ENCODE results near the gene BDH1.
"Not testable (repeated sequence)": the region's sequence is repeated elsewhere in the genome, so short reads cannot be mapped to it uniquely, and the experiment has no call there.

Gene BDH1

DNA sequence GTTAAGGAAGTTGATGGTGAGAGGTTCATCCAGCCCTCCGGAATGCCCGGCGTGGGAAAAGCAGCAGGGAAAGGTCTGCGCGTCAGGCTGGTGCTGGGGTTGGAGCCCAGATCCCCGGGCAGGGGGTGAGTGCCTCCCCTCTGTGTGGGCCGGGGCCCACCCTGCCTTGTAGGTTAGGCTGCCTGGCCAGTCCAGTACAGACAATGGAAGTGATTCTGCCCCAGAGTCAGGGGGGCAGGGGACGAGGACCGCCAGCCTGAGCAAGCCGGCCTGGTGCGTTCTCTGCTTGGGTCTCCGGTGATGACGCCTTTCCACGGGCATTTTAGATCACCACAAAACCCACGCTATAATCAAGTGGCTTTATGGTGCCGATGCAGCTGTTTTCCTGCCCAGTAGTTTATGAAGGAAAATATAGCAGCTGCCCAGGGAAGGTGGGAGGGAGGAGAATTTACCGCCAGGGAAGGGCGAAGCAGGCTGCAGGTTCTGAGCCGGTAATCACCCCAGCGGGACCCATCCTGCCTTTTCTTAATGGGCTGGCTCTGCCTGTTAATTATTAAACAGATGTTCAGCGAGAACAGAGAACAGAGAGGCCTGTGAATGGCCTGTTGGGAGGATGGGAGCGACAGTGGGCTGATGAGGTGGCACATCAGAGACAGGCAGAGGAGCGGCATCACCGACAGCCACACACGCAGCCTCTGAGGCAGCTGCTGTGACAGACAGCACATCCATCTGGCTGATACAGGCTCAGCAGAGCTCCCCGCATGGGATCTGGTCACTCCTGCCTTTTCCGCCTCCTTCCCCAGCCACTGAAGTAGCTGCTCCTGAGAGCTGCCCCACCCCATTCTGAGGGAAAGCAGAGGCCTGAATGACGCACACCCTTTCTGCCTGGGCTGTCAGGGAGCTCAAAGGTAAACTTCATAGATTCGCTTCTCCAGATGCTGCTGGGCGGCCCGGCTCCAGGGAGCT, 35.2 kb downstream of the BDH1 start:
- no peak for DNase-seq

DNA sequence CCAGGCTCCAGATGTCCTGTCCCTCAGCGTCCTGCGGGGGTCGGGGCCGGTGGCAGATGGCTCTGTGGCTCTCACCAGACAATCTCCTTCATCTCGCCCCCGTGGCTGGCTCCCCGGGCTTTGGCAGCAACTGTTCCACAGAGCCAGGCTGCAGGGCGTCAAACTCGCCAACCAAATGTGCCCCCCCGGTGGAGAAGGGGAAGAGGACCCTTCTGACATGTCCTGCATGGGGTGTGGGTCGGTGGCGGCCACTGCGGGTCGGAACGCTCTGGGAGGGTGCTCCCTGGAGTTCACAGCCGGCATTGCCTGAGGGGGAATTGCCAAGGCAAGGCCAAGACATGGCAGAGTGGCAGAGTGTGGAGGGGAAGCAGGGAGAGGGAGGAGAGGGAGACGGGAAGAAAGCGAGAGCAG, 36.0 kb downstream of the BDH1 start:
- DNase-seq: no peak

DNA sequence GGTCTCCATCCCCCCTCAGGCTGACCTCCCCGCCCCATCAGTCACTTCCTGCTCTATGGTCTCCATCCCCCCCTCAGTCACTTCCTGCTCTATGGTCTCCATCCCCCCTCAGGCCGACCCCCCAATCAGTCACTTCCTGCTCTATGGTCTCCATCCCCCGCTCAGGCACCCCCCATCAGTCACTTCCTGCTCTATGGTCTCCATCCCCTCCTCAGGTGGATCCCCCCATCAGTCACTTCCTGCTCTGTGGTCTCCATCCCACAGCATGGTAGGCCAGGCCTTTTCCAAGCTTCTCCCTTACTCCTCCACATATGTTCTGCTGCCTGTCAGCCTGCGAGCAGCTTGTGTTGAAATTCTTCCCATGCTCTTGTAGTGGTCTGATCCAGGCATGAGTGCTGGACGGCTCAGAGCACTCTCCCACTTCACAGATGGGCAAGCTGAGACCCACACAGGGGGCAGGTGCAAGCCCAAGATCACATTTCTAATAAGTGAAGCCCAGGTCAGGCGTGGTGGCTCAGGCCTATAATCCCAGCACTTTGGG, 36.8 kb downstream of the BDH1 start:
- DNase-seq: no peak

DNA sequence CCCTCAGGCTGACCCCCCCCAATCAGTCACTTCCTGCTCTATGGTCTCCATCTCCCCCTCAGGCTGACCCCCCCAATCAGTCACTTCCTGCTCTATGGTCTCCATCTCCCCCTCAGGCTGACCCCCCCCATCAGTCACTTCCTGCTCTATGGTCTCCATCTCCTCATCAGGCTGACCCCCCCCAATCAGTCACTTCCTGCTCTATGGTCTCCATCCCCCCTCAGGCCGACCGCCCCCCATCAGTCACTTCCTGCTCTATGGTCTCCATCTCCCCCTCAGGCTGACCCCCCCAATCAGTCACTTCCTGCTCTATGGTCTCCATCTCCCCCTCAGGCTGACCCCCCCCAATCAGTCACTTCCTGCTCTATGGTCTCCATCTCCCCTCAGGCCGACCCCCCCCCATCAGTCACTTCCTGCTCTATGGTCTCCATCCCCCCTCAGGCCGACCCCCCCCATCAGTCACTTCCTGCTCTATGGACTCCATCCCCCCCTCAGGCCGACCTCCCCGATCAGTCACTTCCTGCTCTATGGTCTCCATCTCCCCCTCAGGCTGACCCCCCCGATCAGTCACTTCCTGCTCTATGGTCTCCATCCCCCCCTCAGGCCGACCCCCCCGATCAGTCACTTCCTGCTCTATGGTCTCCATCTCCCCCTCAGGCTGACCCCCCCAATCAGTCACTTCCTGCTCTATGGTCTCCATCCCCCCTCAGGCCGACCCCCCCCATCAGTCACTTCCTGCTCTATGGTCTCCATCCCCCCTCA, 37.7 kb downstream of the BDH1 start:
- DNase-seq: not testable (repeated sequence)

DNA sequence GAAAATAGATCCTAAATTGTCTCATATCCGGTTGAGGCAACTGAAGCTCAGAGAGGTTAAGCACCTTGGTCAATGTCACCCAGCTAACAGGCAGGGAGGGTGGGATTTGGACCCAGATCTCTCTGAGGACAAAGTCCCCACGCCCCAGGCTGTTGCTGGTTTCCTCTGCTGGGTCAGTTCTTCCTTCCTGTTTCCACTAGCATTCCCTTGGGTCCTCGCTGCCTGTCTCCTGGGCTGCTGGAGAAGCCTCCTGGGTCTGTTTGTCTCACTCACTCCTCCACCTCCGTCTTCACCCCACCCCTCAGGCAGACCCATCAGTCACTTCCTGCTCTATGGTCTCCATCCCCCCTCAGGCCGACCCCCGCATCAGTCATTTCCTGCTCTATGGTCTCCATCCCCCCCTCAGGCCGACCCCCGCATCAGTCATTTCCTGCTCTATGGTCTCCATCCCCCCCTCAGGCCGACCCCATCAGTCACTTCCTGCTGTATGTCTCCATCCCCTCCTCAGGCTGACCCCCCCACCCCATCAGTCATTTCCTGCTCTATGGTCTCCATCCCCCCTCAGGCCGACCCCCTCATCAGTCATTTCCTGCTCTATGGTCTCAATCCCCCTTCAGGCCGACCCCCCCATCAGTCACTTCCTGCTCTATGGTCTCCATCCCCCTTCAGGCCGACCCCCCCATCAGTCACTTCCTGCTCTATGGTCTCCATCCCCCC, 38.7 kb downstream of the BDH1 start:
- not testable (repeated sequence) for DNase-seq

DNA sequence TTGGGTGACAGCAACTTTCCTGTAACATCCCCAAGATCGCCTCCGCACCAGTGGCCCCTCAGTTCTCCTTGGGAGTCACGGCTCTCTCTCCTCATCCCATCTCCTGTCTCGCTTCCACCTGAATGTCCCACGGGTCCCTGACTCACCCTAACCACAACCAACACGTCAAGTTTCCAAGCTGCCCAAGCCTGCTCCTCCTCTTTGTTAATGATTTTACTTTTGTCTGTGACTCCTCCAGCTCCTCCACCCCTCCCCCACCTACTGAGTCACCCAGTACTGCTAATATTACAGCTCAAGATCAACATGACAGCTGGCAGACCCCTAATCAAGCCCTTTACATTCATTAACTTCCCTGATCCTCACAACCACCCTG, 39.3 kb downstream of the BDH1 start:
- no peak for DNase-seq

DNA sequence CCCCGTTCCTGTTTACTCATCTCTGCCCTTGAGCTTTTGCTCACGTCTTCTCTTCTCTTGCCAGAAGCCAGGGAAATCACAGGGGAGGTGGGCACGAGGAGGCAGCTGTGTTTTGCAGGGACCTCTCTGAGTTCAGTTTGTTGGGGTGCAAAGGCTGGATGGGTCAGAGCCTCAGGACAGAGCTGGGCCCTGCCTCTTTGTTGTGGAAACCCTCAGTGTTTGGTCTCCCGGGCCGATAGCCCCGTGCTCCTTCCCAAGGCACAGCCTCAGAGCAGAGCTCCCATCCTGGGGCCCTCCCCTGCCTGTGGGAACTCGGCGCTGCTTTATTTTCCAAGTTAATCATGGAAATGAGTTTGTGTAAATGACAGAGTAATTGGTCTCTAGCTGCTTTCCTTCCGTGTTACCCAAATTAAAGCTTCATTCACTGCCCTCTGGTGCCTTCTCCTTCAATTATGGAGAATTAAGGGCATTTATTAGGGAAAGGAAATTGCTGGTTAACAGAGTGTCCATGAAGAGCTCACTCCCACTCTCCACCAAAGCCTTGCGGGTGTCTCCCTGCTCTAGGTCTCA, 40.9 kb downstream of the BDH1 start:
- no peak for DNase-seq

DNA sequence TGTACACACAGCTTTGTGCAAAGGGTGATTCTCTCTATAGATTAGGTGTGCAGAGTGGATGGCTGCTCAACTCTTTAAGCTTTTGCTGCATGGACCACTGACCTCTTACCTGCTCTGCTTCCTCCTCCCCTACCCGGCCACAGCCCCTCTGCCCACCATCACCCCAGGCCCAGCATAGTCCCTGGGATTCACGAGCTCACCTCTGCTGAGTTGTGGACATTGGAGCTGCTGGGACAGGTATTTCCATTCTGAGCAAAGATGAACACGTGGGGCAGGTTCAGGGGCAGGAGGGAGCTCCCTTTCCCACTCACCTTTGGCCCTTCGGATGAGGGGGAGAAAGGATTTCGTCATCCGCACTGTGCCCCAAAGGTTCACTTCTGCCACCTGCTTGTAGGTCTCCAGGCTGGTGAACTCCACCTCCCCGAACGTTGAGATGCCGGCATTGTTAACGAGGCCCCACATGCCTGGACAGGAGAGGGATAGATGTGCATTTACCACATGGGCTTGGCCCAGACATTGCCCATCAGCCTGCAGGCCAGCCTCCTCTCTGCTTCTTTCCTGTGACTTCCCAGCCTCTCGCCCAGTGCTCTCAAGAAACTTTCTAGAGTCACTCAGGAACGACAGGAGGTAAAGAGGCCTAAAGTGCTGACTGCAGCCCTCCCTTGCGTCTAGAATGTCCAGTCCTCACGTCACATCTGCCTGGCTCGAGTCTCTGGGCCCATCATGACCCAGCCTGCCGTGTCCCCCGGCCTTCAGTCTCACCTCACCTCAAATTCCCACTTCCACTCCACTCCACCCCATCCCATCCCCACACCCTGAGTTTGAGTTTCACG, 41.6 kb downstream of the BDH1 start:
- DNase-seq: no peak

DNA sequence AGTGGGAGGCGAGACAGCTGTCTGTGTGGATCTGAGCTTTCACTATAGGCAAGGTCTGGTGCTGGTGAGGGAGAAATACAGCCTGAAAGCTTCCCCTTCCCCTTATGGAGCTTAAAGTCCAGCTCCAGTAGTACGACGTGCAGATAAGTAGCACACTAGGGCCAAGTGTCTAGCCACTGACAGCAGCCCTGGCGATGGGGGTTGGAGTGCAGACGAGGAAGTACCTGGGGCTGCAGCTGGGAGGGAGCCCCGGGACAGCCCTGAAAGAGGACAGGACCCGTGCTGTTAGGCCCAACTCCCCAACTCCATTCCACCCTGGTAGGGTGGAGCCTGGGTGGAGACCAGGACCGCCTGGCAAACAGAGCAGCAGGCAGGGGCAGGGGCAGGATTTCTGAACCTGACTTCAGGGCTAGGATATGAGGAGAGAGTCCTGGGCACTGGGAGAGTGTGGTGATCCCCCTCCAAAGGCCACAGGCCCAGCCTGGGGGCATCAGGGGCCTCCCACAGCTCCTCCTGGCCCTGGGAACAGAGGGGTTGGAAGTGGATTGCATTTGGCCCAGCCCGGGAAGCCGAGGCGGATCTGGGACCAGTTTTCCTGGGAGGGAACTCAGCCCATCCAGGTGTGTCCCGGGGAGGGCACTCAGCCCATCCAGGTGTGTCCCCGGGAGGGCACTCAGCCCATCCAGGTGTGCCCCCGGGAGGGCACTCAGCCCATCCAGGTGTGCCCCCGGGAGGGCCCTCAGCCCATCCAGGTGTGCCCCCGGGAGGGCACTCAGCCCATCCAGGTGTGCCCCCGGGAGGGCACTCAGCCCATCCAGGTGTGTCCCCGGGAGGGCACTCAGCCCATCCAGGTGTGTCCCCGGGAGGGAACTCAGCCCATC, 42.8 kb downstream of the BDH1 start:
- DNase-seq: no peak

DNA sequence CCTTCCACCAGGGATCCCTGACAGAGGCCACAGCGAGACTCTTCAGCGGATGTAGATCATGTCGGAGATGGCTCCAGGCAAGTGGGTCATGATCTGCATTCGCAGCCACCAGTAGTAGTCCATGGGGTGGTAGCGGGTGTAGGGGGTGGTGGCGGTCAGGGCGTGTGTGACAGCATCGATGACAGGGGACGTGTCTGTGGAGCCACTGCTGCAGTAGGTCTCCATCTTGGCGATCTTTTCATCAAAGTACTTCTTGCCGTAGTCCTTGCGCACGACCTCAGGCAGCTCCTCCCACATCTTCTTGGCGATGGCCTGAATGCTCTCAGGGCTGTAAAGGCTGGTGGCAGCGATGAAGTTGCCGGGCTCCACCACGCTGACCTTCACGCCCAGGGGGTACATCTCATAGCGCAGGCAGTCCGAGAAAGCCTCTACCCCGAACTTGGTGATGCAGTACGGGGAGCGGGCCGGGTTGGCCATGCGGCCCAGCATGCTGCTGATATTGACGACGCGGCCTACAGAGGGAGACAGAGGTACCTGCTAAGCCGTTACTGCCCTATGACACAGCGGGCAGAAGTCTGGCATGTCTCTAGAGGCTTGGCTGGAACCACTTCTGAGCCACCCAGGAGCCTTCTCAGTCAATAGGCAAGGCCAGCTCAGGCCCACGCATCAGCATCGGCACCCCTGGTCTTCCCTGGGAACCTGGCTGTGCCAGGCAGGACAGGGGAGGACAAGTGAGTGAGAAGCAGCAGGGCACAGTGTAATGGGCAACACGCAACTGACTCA, 43.7 kb downstream of the BDH1 start:
- no peak for DNase-seq

DNA sequence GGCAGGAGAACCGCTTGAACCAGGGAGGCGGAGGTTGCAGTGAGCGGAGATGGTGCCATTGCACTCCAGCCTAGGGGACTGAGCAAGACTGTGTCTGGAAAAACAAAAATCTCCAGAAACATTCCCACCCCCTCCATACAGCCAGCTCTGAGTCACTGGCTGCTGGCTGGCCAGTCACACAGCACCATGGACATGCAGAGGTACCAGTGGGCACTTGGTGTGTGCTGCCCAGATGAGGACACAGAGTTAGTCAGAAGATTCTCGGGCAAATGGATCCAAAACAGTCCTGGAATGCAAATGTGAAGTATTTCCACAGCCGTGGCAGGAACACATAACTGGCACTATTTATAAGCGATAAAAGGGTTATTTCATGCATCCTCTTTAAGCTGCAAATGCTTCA, 44.6 kb downstream of the BDH1 start:
- no peak for DNase-seq

DNA sequence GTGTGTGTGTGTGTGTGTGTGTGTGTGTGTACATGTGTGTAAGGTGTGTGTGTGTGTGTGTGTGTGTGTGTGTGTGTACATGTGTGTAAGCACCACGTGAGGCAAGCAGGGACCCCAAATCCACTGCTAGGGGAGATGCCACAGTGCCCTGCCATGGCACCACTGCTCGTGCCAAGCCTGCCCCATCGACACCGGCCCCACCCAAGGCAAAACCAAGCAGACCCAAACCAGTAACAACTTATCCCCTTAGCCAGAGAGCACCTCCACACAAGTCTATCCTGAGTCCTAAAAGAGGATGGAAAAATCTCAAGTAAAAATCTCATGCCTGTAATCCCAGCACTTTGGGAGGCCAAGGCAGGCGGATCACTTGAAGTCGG, 45.1 kb downstream of the BDH1 start:
- no peak for DNase-seq

DNA sequence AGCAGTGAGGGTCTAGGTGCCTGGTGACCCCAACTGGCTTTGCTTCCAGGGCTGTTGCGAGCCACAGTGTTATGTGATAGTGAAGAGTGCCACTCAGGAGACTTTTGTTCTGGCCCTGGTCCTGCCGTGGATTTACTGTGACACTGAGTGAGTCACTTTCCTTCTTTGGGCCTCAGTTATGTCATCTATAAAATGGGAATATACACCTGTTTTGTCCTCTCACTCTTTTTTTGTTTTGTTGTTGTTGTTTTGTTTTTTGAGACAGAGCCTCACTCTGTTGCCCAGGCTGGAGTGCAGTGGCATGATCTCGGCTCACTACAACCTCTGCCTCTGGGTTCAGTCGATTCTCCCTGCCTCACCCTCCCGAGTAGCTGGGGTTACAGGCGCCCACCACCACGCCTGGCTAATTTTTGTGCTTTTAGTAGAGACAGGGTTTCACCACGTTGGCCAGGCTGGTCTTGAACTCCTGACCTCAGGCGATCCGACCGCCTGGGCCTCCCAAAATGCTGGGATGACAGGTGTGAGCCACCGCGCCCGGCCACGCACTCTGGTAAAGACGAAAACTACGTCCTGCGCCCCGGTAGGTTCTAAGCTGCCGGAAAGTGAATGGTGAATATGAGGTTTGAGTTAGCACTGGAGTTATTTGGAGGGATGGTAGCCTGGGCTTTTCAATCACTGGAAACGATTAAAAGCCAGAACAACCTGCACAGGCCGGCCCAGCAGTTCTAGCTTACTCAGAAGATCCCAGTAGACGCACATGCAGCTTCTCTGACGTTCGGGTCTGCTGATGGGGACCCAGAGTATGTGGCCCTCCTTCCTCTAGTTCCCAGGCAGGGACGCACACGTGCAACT, 46.6 kb downstream of the BDH1 start:
- no peak for DNase-seq

DNA sequence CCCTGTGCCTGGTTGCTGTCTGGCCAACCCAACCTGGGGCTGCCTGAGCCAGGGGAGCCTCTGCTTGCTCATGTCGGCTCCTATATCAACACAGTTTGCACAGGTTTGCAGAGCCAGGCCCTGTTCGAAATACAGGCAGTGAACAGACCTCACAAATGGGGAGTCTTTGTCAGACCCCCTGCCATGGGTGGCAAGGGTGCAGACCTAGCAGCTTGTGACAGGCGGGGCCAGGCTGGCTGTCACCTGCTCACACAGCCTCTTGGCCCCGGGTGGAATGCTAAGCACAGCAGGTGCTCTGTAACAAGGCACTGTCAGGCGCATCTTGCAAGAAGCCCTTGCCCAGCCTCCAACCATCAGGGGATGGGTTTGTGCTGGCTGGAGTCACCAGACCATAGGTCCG, 47.3 kb downstream of the BDH1 start:
- DNase-seq: no peak

DNA sequence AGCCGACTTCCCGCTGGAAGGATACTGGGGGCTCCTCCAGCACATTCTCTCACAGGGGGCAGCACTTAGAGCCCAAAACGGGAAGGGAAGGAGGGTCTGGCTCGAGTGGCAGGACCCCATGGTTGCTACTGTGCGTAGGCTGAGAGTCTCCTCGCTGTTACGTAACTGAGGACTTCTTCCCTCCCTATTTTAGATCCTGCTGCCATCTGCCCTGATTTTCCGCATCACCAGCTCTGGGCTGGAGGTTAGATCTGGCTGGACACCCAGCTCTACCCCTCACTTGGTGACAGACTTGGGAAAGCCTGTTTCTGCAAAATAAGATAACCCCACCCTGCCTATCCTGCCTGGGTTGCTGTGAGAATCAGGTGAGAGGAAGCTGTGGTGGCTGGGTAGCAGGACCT, 47.7 kb downstream of the BDH1 start:
- DNase-seq: no peak

DNA sequence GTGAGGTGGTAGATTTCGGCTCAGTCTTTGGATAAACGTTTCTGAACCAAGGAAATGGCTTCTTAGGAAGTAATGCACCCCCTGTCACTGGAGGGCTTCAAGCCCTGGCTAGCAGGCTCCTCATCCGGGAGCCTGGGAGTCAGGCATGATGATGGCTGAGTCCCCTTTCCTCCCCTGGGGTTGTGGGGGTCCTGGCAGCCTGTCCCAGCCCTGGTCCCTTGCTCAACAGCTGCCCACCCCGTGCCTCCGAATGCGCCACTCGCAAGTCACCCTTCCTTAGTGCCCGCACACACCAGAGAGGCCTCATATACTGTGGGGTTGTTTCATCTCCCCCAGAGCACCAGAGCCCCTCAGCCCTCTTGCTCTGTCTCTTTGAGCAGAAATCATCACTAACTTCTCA, 48.2 kb downstream of the BDH1 start:
- no peak for DNase-seq

DNA sequence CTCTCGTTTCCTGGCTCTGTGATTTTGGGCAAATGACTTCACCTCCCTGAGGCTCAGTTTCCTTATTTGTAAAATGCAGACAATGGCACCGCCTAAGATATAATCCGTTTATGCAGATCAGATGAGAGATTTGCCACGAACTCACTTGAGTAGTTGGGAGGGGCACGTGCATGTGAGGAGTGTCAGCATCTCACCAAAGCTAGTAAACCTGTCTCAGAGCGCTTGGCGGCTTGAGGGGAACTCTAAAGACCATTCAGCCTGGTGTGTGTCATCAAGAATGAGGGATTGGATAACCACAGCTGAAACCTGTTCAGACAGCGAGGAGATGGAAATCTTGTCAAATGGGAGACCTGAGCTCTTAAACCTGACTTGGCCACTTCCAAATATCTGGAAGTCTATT, 48.7 kb downstream of the BDH1 start:
- DNase-seq: no peak

DNA sequence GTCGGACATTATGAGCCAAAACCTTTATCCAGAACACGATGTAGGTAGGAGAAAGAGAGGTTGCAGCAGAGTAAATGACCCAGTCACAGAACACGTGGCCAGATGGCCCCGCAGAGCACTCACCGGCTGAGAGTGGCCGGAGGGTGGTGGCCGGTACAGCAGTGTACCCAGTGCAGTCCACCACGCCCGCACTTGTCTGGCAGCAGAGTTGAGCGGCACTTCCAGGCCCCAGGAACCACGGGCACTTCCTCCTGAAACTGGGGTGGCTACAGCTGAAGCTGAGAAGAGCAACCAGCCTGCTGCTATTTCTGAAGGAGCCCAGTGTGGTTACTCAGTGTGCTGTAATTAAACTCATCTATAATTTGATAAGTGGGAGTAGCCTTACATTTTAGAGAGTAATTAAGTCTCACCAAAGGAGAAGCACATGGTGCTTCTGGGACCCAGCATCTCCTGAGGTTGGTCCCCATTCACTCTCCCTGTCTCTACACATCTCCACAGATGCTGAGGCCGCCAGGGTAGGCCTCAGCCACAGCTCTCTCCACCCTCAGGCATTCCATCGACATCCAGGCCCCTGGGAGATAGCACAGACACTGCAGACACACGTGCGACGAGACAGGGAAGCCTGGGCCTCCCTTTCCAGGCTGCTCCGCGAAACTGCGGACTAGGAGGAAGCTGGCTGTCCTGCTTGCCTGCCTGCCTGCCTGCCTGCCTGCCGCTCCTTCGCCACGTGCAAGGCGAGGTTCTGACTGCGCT, 49.8 kb downstream of the BDH1 start:
- DNase-seq: no peak
